IMR-90 (cell line): ENCODE data around the gene PRKN. TPM values are rescaled to one million over a fixed set of nuclear protein-coding genes. Genes with fewer than 3 reads are reported as not detected.

Source experiments
- ATAC-seq: fragments of 200-7000 bp; cut with Tn5 transposase; 2 replicates; pipeline ENCODE4 v1.9.1; 2020; ENCODE audit warnings: low read depth, mild to moderate bottlenecking, moderate library complexity
- BruUV-seq: library from RNA; stranded (reverse); fragments of 400-500 nt; replicated peaks from 2 replicates; lab custom pipeline; 2021; lab: Mats Ljungman, UMichigan
- CTCF ChIA-PET: fragments of 300-600 bp; formaldehyde crosslinking; extraction: SDS; loops from one replicate; lab custom pipeline; 2021; ENCODE audit warnings: antibody characterized with exemption; lab: Yijun Ruan, JAX
- POLR2A ChIA-PET: fragments of 300-600 bp; sonication (Branson Sonifier 250); formaldehyde crosslinking; loops from one replicate; lab custom pipeline; 2022; ENCODE audit warnings: antibody characterized with exemption; ENCODE audit not compliant: unreplicated experiment; lab: Charles Lee
- DNase-seq: peaks from one replicate; pipeline ENCODE4 v3.0.0; 2013
- H2AFZ ChIP-seq: replicated peaks from 2 replicates; pipeline ENCODE3; 2013; ENCODE audit warnings: low read length, mild to moderate bottlenecking; ENCODE audit not compliant: poor library complexity
- H2AK5ac ChIP-seq: 2 replicates; pipeline ENCODE4 v1.6.1; 2013; ENCODE audit warnings: low read depth, low read length, inconsistent platforms
- H2AK9ac ChIP-seq: replicated peaks from 2 replicates; pipeline ENCODE3; 2013; ENCODE audit warnings: mild to moderate bottlenecking, low read depth, low read length, moderate library complexity; ENCODE audit not compliant: poor library complexity
- H2BK120ac ChIP-seq: 2 replicates; pipeline ENCODE4 v1.6.1; 2013; ENCODE audit warnings: low read depth, low read length, inconsistent platforms
- H2BK15ac ChIP-seq: 3 replicates; pipeline ENCODE4 v1.6.1; 2013; ENCODE audit warnings: low read depth, low read length, inconsistent platforms
- H2BK20ac ChIP-seq: 2 replicates; pipeline ENCODE4 v1.6.1; 2013; ENCODE audit warnings: low read depth, mild to moderate bottlenecking, inconsistent platforms, low read length, moderate library complexity
- H2BK5ac ChIP-seq: 2 replicates; pipeline ENCODE4 v1.6.1; 2013; ENCODE audit warnings: mild to moderate bottlenecking, low read depth, low read length, inconsistent platforms; ENCODE audit not compliant: poor library complexity, severe bottlenecking
- H3K14ac ChIP-seq: replicated peaks from 2 replicates; pipeline ENCODE4 v1.6.1; 2013; ENCODE audit warnings: low read depth, low read length, inconsistent platforms
- H3K18ac ChIP-seq: 2 replicates; pipeline ENCODE4 v1.6.1; 2013; ENCODE audit warnings: low read depth, low read length, control low read depth
- H3K23ac ChIP-seq: 2 replicates; pipeline ENCODE4 v1.6.1; 2013; ENCODE audit warnings: low read depth, low read length, inconsistent platforms
- H3K27ac ChIP-seq: 2 replicates; pipeline ENCODE4 v1.5.1; 2013; ENCODE audit warnings: mild to moderate bottlenecking, control low read depth, low read length; ENCODE audit not compliant: insufficient read depth
- H3K27me3 ChIP-seq: 2 replicates; pipeline ENCODE4 v1.6.1; 2013; ENCODE audit warnings: low read length; ENCODE audit not compliant: control insufficient read depth, insufficient read depth
- H3K36me3 ChIP-seq: 2 replicates; pipeline ENCODE4 v1.6.1; 2013; ENCODE audit warnings: low read length, mixed read lengths; ENCODE audit not compliant: control insufficient read depth, insufficient read depth
- H3K4ac ChIP-seq: 2 replicates; pipeline ENCODE4 v1.6.1; 2013; ENCODE audit warnings: low read depth, low read length, inconsistent platforms
- H3K4me1 ChIP-seq: 2 replicates; pipeline ENCODE4 v1.6.1; 2013; ENCODE audit warnings: low read length, mixed read lengths; ENCODE audit not compliant: control insufficient read depth, insufficient read depth
- H3K4me2 ChIP-seq: 2 replicates; pipeline ENCODE4 v1.6.1; 2013; ENCODE audit warnings: low read depth, mild to moderate bottlenecking, control low read depth, low read length, moderate library complexity
- H3K4me3 ChIP-seq: 2 replicates; pipeline ENCODE4 v1.5.1; 2013; ENCODE audit warnings: low read depth, mild to moderate bottlenecking, control low read depth, low read length, moderate library complexity; ENCODE audit not compliant: insufficient read depth
- H3K56ac ChIP-seq: 2 replicates; pipeline ENCODE4 v1.6.1; 2013; ENCODE audit warnings: low read length, inconsistent platforms; ENCODE audit not compliant: insufficient read depth; ENCODE audit errors: extremely low read depth
- H3K79me1 ChIP-seq, 2 experiments: 2 replicates each; pipeline ENCODE4 v1.6.1; 2013; ENCODE audit warnings: low read length in 2 of 2, inconsistent platforms in 1 of 2, low read depth in 1 of 2
- H3K9ac ChIP-seq: 2 replicates; pipeline ENCODE4 v1.6.1; 2013; ENCODE audit warnings: low read depth, low read length, control low read depth
- H3K9me1 ChIP-seq: 2 replicates; pipeline ENCODE4 v1.6.1; 2013; ENCODE audit warnings: low read length, inconsistent platforms; ENCODE audit not compliant: insufficient read depth
- H3K9me3 ChIP-seq: 2 replicates; pipeline ENCODE4 v1.6.1; 2013; ENCODE audit warnings: low read length; ENCODE audit not compliant: control insufficient read depth, insufficient read depth
- H4K20me1 ChIP-seq: 2 replicates; pipeline ENCODE4 v1.6.1; 2013; ENCODE audit warnings: low read length, inconsistent platforms; ENCODE audit not compliant: insufficient read depth
- H4K5ac ChIP-seq: 2 replicates; pipeline ENCODE4 v1.6.1; 2013; ENCODE audit warnings: mild to moderate bottlenecking, low read depth, low read length, control low read depth
- H4K8ac ChIP-seq, 2 experiments: 2 replicates each; pipeline ENCODE4 v1.6.1; 2013; ENCODE audit warnings: low read depth in 2 of 2, low read length in 2 of 2, control low read depth in 1 of 2, inconsistent platforms in 1 of 2
- H4K91ac ChIP-seq: 2 replicates; pipeline ENCODE4 v1.6.1; 2013; ENCODE audit warnings: low read depth, low read length, inconsistent platforms; ENCODE audit not compliant: insufficient read depth
- BHLHE40 ChIP-seq: fragments of 150-350 bp; IDR thresholded peaks from 2 replicates; pipeline ENCODE4 v1.6.1; 2016; ENCODE audit warnings: mild to moderate bottlenecking, low read depth, low read length
- RCOR1 ChIP-seq: IDR thresholded peaks from 2 replicates; pipeline ENCODE4 v1.6.1; 2012; ENCODE audit warnings: mild to moderate bottlenecking, low read length, improper control_type of control experiment; ENCODE audit not compliant: insufficient replicate concordance
- WGBS, 2 experiments: methylation state at CpG; one replicate each; pipeline versions ENCODE4 v1.1.5 to v1.1.7; 2013; ENCODE audit warnings: missing lambda C conversion rate in 2 of 2; ENCODE audit not compliant: insufficient read length in 1 of 2; ENCODE audit errors: extremely low coverage in 2 of 2; 5-methylcytosine and 5-hydroxymethylcytosine counted together
- dilution Hi-C: fragments of 300-500 bp; cut with HindIII; formaldehyde crosslinking; loops from one replicate; pipeline ENCODE4 v1.14.3; 2018; ENCODE audit warnings: low sequenced_read_pairs; ENCODE audit not compliant: unreplicated experiment
- in situ Hi-C: fragments of 300-500 bp; cut with MboI; formaldehyde crosslinking; loops from 3 replicates; pipeline ENCODE4 v1.14.3; 2019; ENCODE audit warnings: low sequenced_read_pairs, inconsistent platforms, mixed read lengths
- intact Hi-C: fragments of 100-400 bp; cut with micrococcal nuclease; formaldehyde crosslinking; loops from 2 replicates; pipeline ENCODE4 v1.10.0; 2022
- polyA plus RNA-seq, 3 experiments: library from polyadenylated mRNA; depleted of rRNA; stranded (reverse); fragments of >200 nt; gene quantifications; 2 replicates each; pipeline ENCODE4 v1.2.3, GENCODE V29; 2012; ENCODE audit warnings: low replicate concordance in 1 of 3
- total RNA-seq: library from RNA; depleted of rRNA; stranded (reverse); fragments of >200 nt; gene quantifications from 2 replicates; pipeline ENCODE4 v1.2.3, GENCODE V29; 2012

PRKN gene
- total and polyA plus RNA-seq, 2 of the 4 experiments (the other 2 are of a cell fraction): 0.15 to 0.18 TPM

DNA sequence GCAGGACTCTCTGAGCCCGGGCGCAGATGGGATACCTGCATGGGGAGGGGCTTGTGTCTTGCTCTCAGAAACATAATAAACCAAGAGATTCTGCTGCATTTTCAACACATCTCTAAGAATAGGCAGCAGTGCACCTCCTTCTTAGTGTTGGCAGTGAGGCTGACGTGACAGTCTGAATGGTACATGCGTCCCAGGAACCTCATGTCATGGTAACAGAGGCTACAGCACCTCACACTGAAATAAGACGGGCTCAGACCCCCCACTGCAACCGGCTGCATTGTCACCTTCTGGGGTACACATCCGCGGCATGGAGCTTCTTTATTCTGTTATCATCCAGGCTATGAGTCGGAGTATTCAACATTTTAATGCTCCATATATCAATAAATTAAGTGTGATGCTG is 1056.4 kb downstream of the PRKN start:
- Histone ChIP-seq H3K4me1 (no peaks in the 10 kb centered on the region), H3K14ac (no peak overlapping the region), H3K23ac (no peak overlapping the region), H3K9me3 (peaks cover 27% of the 10 kb centered on the region), H2AFZ (no peak overlapping the region), H2BK5ac (no peak overlapping the region), H3K9ac (no peak overlapping the region), H3K4me2 (no peak overlapping the region), H3K36me3 (no peaks in the 10 kb centered on the region), H4K8ac (no peak overlapping the region), H2BK15ac (no peak overlapping the region), H3K27me3 (no peaks in the 10 kb centered on the region), H2AK9ac (no peak overlapping the region), H4K5ac (no peak overlapping the region), H3K4ac (no peak overlapping the region), H2BK20ac (no peak overlapping the region), H3K9me1 (no peaks in the 10 kb centered on the region), H4K91ac (no peak overlapping the region), H3K56ac (no peak overlapping the region), H4K20me1 (no peaks in the 10 kb centered on the region), H2AK5ac (no peak overlapping the region), H3K27ac (no peak overlapping the region), H3K79me1 (no peaks in the 10 kb centered on the region), H2BK120ac (no peak overlapping the region), H3K18ac (no peak overlapping the region), H3K4me3 (no peak overlapping the region)
- in situ Hi-C loops (no loop called here), dilution Hi-C loops (no loop called here), intact Hi-C loops (no loop called here)
- ATAC-seq: no peak
- ChIA-PET CTCF (no interaction called here), POLR2A (no interaction called here)
- TF ChIP-seq BHLHE40 (no peak), RCOR1 (no peak)
- WGBS, 2 experiments: no CpG with 5 or more reads among the region's 9 CpGs
- no TSS peak for BruUV-seq
- no peak for DNase-seq
